ENCODE measurements around the gene HAL. TPM values are rescaled to one million over a fixed set of nuclear protein-coding genes. Genes with fewer than 3 reads are reported as not detected.
"Not testable (repeated sequence)": the region's sequence is repeated elsewhere in the genome, so short reads cannot be mapped to it uniquely, and the experiment has no call there.

Gene HAL
- total RNA-seq, 2 donors from 2014 or later, result 0.52 TPM; not detected in 1

DNA sequence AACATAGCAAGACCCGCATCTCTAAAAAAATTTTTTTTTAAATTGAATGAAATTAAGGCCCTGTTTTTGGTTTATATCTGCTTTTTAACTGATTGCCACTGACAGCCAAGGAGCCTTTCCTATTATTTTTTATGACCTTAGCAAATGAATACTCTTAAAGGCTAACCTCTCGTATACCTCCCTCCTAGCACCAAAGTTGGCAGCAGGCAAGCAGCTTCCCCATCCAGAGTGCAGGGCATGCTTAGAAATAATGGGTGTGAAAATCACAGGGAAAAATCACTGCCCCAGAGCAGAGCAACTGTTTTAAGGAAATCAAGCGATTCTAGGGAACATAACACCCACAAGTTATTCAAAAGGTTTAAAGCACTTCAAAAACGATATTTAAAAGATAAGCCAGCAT lies 20.7 kb downstream of the HAL start:
- no peaks in the 10 kb centered on the region for H3K9me3 ChIP-seq
- TF ChIP-seq POLR2A (IDR thresholded peaks at IDR 0.05) (no peak), CTCF (IDR thresholded peaks at IDR 0.05) (no peak)
- ATAC-seq (no peak), DNase-seq (no peak)
- H3K27ac ChIP-seq, result no peak overlapping the region
- no peaks in the 10 kb centered on the region for H3K27me3 ChIP-seq
- no peak overlapping the region for H3K4me3 ChIP-seq
- H3K36me3 ChIP-seq (replicated peaks in 1 of 2; ENCODE audit: insufficient read depth in 1 of 2, low read depth in 2 of 2), result no peaks in the 10 kb centered on the region
- WGBS, 2 donors, result 84 to 89% methylated on average over 4 of the region's 4 CpGs
- intact Hi-C loops (cut with DNase I), result no loop called here
- no peaks in the 10 kb centered on the region for H3K4me1 ChIP-seq

DNA sequence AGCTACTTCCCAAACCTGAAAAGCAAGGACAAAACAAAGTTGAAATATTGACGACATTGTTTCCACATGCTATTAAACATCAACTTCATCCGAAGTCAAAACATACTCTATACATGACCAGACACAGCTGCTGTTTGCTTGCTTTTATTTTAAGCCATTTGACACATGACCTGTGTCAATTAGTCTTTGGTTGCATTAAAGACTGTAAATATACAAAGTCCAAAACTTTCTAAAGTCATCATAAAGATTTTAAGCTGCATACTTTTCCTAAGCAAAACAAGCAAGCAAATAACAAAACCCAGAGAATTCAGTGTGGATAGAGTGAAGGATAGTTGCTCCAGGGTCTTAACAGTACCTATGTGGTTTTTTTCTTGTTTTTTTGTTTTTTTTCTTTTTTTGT lies 21.8 kb downstream of the HAL start:
- H3K4me1 ChIP-seq, result no peaks in the 10 kb centered on the region
- H3K27ac ChIP-seq, result no peak overlapping the region
- intact Hi-C loops (cut with DNase I), result no loop called here
- no peak overlapping the region for H3K4me3 ChIP-seq
- no peaks in the 10 kb centered on the region for H3K9me3 ChIP-seq
- no peaks in the 10 kb centered on the region for H3K27me3 ChIP-seq
- H3K36me3 ChIP-seq (replicated peaks in 1 of 2; ENCODE audit: insufficient read depth in 1 of 2, low read depth in 2 of 2), result no peaks in the 10 kb centered on the region
- no peak for TF ChIP-seq CTCF (IDR thresholded peaks at IDR 0.05)
- no peak for TF ChIP-seq POLR2A (IDR thresholded peaks at IDR 0.05)
- ATAC-seq, result no peak
- WGBS, 2 donors, result 36 to 45% methylated on average over 2 of the region's 2 CpGs
- no peak for DNase-seq

GRCh38 chr12:95972832-95973456 lies 23.2 kb downstream of the HAL start:
- intact Hi-C loops (cut with DNase I), result no loop called here
- WGBS, 2 donors, result 59 to 71% methylated on average over 4 of the region's 4 CpGs

DNA sequence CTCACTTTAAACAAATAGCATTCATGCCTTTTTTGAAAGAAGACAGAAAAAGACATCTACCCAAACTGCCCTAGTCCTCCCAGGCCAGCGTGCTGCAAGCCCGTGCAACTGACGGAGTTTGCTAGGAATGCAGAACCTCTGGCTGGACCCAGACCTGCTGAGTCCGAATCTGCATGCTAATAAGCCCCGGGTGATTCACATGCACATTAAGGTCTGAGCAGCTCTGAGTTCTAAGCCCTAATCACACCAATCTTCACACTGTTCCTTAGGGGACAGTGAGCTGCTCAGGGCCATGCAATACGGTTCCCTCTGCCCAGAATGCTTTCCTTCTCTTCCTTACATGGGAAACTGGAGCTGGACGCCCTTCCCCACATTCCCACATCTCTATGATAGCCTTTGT lies 25.2 kb downstream of the HAL start:
- Histone ChIP-seq H3K27me3 (no peaks in the 10 kb centered on the region), H3K4me3 (no peak overlapping the region), H3K9me3 (no peaks in the 10 kb centered on the region), H3K4me1 (no peaks in the 10 kb centered on the region), H3K27ac (no peak overlapping the region), H3K36me3 (replicated peaks in 1 of 2; ENCODE audit: insufficient read depth in 1 of 2, low read depth in 2 of 2) (no peaks in the 10 kb centered on the region)
- intact Hi-C loops (cut with DNase I), result no loop called here
- TF ChIP-seq CTCF (IDR thresholded peaks at IDR 0.05) (no peak), POLR2A (IDR thresholded peaks at IDR 0.05) (no peak)
- WGBS, 2 donors, result 41 to 66% methylated on average over 7 of the region's 7 CpGs
- no peak for DNase-seq
- ATAC-seq, result no peak

More at GRCh38 chr12:95972832-95973456, 23.2 kb downstream of the HAL start:
- Histone ChIP-seq H3K27me3 (no peaks in the 10 kb centered on the region), H3K27ac (no peak overlapping the region), H3K9me3 (no peaks in the 10 kb centered on the region), H3K4me1 (no peaks in the 10 kb centered on the region), H3K36me3 (replicated peaks in 1 of 2; ENCODE audit: insufficient read depth in 1 of 2, low read depth in 2 of 2) (no peaks in the 10 kb centered on the region), H3K4me3 (no peak overlapping the region)
- DNase-seq (no peak), ATAC-seq (no peak)
- TF ChIP-seq CTCF (IDR thresholded peaks at IDR 0.05), result no peak
- TF ChIP-seq POLR2A (IDR thresholded peaks at IDR 0.05), result no peak

DNA sequence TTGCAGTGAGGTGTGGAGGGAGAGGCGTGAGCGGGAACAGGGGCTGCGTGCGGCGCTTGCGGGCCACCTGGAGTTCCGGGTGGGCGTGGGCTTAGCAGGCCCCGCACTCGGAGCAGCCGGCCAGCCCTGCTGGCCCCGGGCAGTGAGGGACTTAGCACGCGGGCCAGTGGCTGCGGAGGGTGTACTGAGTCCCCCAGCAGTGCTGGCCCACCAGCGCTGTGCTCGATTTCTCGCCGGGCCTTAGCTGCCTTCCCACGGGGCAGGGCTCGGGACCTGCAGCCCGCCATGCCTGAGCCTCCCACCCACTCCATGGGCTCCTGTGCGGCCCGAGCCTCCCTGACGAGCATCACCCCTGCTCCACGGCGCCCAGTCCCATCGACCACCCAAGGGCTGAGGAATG lies 27.0 kb downstream of the HAL start:
- H3K36me3 ChIP-seq (replicated peaks in 1 of 2; ENCODE audit: insufficient read depth in 1 of 2, low read depth in 2 of 2); H3K27me3 ChIP-seq; intact Hi-C loops (cut with DNase I); DNase-seq; H3K27ac ChIP-seq; H3K4me3 ChIP-seq; H3K4me1 ChIP-seq; ATAC-seq; H3K9me3 ChIP-seq: not testable (repeated sequence)
- 91 to 93% methylated on average over 12 to 25 of the region's 28 CpGs for WGBS, 2 donors
